ENCODE results near the gene TRMT13.

TRMT13 gene

GRCh38 chr1:100130552-100131077 is 2.3 kb upstream of the TRMT13 start:
- H3K9me3 Mint-ChIP-seq = no peaks in the 10 kb centered on the region
- H3K27ac Mint-ChIP-seq = no peak overlapping the region
- no peak for TF ChIP-seq CTCF (IDR thresholded peaks at IDR 0.05; ENCODE audit: unreplicated experiment in 3 of 3)
- peak overlapping the region; percentile 37 to 56 (median 52) for H3K4me3 Mint-ChIP-seq
- no peaks in the 10 kb centered on the region for H3K36me3 Mint-ChIP-seq (ENCODE audit: low read depth)
- peaks cover 27% of the 10 kb centered on the region for H3K4me1 Mint-ChIP-seq
- H3K27me3 Mint-ChIP-seq (ENCODE audit: low read depth) = no peaks in the 10 kb centered on the region

GRCh38 chr1:100131623-100132022 is 1.3 kb upstream of the TRMT13 start:
- no peak for TF ChIP-seq CTCF (IDR thresholded peaks at IDR 0.05; ENCODE audit: unreplicated experiment in 3 of 3)
- no peaks in the 10 kb centered on the region for H3K27me3 Mint-ChIP-seq (ENCODE audit: low read depth)
- H3K9me3 Mint-ChIP-seq = no peaks in the 10 kb centered on the region
- peak overlapping the region; percentile 95 to 98 (median 95) for H3K4me3 Mint-ChIP-seq
- H3K36me3 Mint-ChIP-seq (ENCODE audit: low read depth) = no peaks in the 10 kb centered on the region
- no peak overlapping the region for H3K27ac Mint-ChIP-seq
- peaks cover 27% of the 10 kb centered on the region for H3K4me1 Mint-ChIP-seq

GRCh38 chr1:100134872-100135271 is 1.9 kb downstream of the TRMT13 start:
- H3K27me3 Mint-ChIP-seq (ENCODE audit: low read depth) = no peaks in the 10 kb centered on the region

GRCh38 chr1:100137602-100138001 is 4.6 kb downstream of the TRMT13 start:
- Mint-ChIP-seq H3K36me3 (ENCODE audit: low read depth) (peaks cover 33% of the 10 kb centered on the region), H3K27me3 (ENCODE audit: low read depth) (no peaks in the 10 kb centered on the region), H3K27ac (no peak overlapping the region), H3K4me3 (no peak overlapping the region), H3K9me3 (no peaks in the 10 kb centered on the region), H3K4me1 (peaks cover 15% of the 10 kb centered on the region)
- TF ChIP-seq CTCF (IDR thresholded peaks at IDR 0.05; ENCODE audit: unreplicated experiment in 3 of 3) = no peak

More at GRCh38 chr1:100134872-100135271, 1.9 kb downstream of the TRMT13 start:
- Mint-ChIP-seq H3K36me3 (ENCODE audit: low read depth) (peaks cover 15% of the 10 kb centered on the region), H3K9me3 (no peaks in the 10 kb centered on the region), H3K4me3 (peak overlapping the region; percentile 64 to 85 (median 78)), H3K4me1 (peaks cover 27% of the 10 kb centered on the region), H3K27ac (no peak overlapping the region)
- no peak for TF ChIP-seq CTCF (IDR thresholded peaks at IDR 0.05; ENCODE audit: unreplicated experiment in 3 of 3)

GRCh38 chr1:100141192-100141591 is 8.2 kb downstream of the TRMT13 start:
- Mint-ChIP-seq H3K27me3 (ENCODE audit: low read depth) (no peaks in the 10 kb centered on the region), H3K36me3 (ENCODE audit: low read depth) (peaks cover 61% of the 10 kb centered on the region), H3K9me3 (no peaks in the 10 kb centered on the region), H3K4me3 (no peak overlapping the region), H3K27ac (no peak overlapping the region), H3K4me1 (no peaks in the 10 kb centered on the region)
- no peak for TF ChIP-seq CTCF (IDR thresholded peaks at IDR 0.05; ENCODE audit: unreplicated experiment in 3 of 3)

- Mint-ChIP-seq H3K36me3 (ENCODE audit: low read depth) (peaks cover 65% of the 10 kb centered on the region), H3K9me3 (no peaks in the 10 kb centered on the region), H3K4me3 (no peak overlapping the region), H3K27me3 (ENCODE audit: low read depth) (no peaks in the 10 kb centered on the region), H3K4me1 (no peaks in the 10 kb centered on the region), H3K27ac (no peak overlapping the region)
- no peak for TF ChIP-seq CTCF (IDR thresholded peaks at IDR 0.05; ENCODE audit: unreplicated experiment in 3 of 3)
These were observed 9.4 kb downstream of the TRMT13 start for GRCh38 chr1:100142343-100142742.

Data from nephron (organoid).